Parathyroid adenoma (tissue), 2 donors: Measurements from ENCODE around the gene TOM1.

ENCODE experiments used
- H2AFZ ChIP-seq: fragments of 300-600 bp; sonication (generic); one replicate; pipeline ENCODE4 v1.7.0; 2017; ENCODE audit warnings: antibody characterized with exemption, mild to moderate bottlenecking
- H3K27ac ChIP-seq: fragments of 300-600 bp; sonication (generic); one replicate; pipeline ENCODE4 v1.7.0; 2017
- H3K27me3 ChIP-seq: fragments of 300-600 bp; sonication (generic); one replicate; pipeline ENCODE4 v1.7.0; 2017; ENCODE audit warnings: low read length; ENCODE audit not compliant: control insufficient read depth, insufficient read depth
- H3K36me3 ChIP-seq: fragments of 300-600 bp; sonication (generic); one replicate; pipeline ENCODE4 v1.7.0; 2017; ENCODE audit warnings: low read length; ENCODE audit not compliant: control insufficient read depth, insufficient read depth
- H3K4me1 ChIP-seq: fragments of 300-600 bp; sonication (generic); one replicate; pipeline ENCODE4 v1.7.0; 2017; ENCODE audit warnings: control low read depth
- H3K4me2 ChIP-seq: fragments of 300-600 bp; sonication (generic); one replicate; pipeline ENCODE4 v1.7.0; 2017; ENCODE audit warnings: low read length
- H3K4me3 ChIP-seq: fragments of 300-600 bp; sonication (generic); one replicate; pipeline ENCODE4 v1.7.0; 2017; ENCODE audit warnings: low read depth, low read length
- H3K79me2 ChIP-seq: fragments of 300-600 bp; sonication (generic); one replicate; pipeline ENCODE4 v1.7.0; 2017; ENCODE audit warnings: control low read depth
- H3K9ac ChIP-seq: fragments of 300-600 bp; sonication (generic); one replicate; pipeline ENCODE4 v1.7.0; 2017; ENCODE audit warnings: mild to moderate bottlenecking
- H3K9me3 ChIP-seq: fragments of 300-600 bp; sonication (generic); one replicate; pipeline ENCODE4 v1.7.0; 2017; ENCODE audit warnings: low read length; ENCODE audit not compliant: control insufficient read depth
- TF ChIP-seq, protein P1 (sequence below): fragments of 300-600 bp; sonication (generic); IDR thresholded peaks from one replicate; pipeline ENCODE4 v1.7.0; 2017; ENCODE audit warnings: antibody characterized with exemption, mild to moderate bottlenecking
- donor health status: primary hyperparathyroidism.

The TOM1 gene

DNA sequence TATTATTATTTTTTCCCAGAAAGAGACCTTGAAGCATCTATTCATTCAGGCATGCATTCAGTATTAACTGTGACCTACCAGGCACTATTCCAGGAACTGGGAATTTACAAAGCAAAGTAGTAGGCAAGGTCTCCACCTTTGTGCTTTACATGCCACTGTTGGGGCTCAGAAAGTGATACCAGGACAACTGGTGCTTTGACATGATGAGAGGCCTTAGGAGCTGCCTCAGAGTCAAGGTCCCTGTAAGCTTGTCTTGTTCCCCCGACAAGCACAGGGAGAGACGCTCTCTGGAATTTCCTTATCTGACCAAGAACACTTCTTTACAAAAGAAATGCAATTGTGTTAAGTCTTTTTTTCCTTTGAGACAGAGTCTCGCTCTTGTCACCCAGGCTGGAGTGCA, 78.9 kb downstream of the TOM1 start:
- H3K27ac ChIP-seq = no peak overlapping the region
- H3K36me3 ChIP-seq = no peaks in the 10 kb centered on the region
- H3K4me1 ChIP-seq = peaks cover 3% of the 10 kb centered on the region
- TF ChIP-seq, protein P1, sequence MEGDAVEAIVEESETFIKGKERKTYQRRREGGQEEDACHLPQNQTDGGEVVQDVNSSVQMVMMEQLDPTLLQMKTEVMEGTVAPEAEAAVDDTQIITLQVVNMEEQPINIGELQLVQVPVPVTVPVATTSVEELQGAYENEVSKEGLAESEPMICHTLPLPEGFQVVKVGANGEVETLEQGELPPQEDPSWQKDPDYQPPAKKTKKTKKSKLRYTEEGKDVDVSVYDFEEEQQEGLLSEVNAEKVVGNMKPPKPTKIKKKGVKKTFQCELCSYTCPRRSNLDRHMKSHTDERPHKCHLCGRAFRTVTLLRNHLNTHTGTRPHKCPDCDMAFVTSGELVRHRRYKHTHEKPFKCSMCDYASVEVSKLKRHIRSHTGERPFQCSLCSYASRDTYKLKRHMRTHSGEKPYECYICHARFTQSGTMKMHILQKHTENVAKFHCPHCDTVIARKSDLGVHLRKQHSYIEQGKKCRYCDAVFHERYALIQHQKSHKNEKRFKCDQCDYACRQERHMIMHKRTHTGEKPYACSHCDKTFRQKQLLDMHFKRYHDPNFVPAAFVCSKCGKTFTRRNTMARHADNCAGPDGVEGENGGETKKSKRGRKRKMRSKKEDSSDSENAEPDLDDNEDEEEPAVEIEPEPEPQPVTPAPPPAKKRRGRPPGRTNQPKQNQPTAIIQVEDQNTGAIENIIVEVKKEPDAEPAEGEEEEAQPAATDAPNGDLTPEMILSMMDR = no peak
- no peak overlapping the region for H3K4me2 ChIP-seq
- no peaks in the 10 kb centered on the region for H3K9me3 ChIP-seq
- no peaks in the 10 kb centered on the region for H3K27me3 ChIP-seq
- no peak overlapping the region for H2AFZ ChIP-seq
- H3K79me2 ChIP-seq = no peaks in the 10 kb centered on the region
- no peak overlapping the region for H3K4me3 ChIP-seq
- H3K9ac ChIP-seq = no peak overlapping the region

DNA sequence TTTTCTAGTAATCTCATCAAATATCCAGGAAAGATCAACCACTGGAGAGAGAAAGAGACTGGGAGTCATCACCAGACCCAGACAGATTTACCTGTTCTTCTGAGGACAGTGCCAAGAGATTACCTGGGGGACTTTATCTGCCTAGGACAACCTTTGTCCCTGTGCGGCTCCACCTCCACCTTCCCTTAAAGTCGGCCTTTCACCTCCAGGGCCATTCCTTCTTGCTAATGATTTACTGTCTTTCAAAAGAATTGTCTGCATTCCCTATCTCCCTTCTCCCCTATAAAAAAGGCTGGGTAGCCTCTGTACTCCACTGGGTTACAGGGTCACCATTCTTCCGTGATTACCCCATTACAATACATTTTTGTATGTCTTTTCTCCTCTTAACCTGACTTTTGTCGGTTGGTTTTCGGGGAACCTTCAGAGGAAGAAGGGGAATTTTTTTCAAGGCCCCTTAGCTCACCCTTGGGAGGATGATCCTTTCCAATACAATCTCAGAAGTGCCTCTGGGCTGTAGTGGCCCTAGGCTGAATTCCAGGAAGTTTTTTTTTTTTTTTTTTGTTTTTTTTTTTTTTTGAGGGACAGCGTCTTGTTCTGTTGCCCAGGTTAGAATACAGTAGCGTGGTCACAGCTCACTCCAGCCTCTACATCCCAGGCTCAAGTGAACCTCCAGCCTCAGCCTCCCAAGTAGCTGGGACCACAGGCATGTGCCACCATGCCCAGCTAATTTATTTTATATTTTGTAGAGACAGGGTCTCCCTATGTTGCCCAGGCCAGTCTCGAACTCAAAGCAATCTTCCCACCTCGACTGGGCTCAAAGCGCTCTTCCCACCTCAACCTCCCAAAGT, 79.7 kb downstream of the TOM1 start:
- Histone ChIP-seq H3K79me2 (no peaks in the 10 kb centered on the region), H3K27ac (no peak overlapping the region), H3K4me1 (peaks cover 3% of the 10 kb centered on the region), H3K9me3 (no peaks in the 10 kb centered on the region), H3K9ac (no peak overlapping the region), H3K36me3 (no peaks in the 10 kb centered on the region), H2AFZ (no peak overlapping the region), H3K4me3 (no peak overlapping the region), H3K27me3 (no peaks in the 10 kb centered on the region), H3K4me2 (no peak overlapping the region)
- TF ChIP-seq, protein P1 = no peak

DNA sequence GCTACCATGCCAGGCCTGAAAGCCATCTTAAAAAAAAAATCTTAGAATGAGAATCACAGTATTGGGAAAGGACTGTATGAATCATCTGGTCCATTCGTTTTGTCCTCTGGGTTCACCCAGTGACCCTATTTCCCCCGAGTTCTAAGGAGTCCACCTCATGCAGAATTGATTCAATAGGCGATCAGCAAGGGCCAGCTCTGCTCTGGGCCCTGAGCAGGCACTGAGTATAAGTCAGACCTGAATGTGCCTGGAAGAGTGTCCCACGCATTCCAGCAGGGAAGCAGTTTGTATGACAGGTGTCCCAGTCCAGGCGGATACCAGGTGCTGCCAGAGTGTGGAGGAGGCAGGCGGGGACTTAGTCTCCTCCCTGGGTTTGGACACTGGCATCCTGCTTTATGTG, 80.3 kb downstream of the TOM1 start:
- no peaks in the 10 kb centered on the region for H3K36me3 ChIP-seq
- H3K4me1 ChIP-seq = peaks cover 3% of the 10 kb centered on the region
- H2AFZ ChIP-seq = no peak overlapping the region
- H3K4me2 ChIP-seq = no peak overlapping the region
- H3K9me3 ChIP-seq = no peaks in the 10 kb centered on the region
- H3K27me3 ChIP-seq = no peaks in the 10 kb centered on the region
- H3K9ac ChIP-seq = no peak overlapping the region
- H3K27ac ChIP-seq = no peak overlapping the region
- H3K4me3 ChIP-seq = no peak overlapping the region
- TF ChIP-seq, protein P1 = no peak
- H3K79me2 ChIP-seq = no peaks in the 10 kb centered on the region

DNA sequence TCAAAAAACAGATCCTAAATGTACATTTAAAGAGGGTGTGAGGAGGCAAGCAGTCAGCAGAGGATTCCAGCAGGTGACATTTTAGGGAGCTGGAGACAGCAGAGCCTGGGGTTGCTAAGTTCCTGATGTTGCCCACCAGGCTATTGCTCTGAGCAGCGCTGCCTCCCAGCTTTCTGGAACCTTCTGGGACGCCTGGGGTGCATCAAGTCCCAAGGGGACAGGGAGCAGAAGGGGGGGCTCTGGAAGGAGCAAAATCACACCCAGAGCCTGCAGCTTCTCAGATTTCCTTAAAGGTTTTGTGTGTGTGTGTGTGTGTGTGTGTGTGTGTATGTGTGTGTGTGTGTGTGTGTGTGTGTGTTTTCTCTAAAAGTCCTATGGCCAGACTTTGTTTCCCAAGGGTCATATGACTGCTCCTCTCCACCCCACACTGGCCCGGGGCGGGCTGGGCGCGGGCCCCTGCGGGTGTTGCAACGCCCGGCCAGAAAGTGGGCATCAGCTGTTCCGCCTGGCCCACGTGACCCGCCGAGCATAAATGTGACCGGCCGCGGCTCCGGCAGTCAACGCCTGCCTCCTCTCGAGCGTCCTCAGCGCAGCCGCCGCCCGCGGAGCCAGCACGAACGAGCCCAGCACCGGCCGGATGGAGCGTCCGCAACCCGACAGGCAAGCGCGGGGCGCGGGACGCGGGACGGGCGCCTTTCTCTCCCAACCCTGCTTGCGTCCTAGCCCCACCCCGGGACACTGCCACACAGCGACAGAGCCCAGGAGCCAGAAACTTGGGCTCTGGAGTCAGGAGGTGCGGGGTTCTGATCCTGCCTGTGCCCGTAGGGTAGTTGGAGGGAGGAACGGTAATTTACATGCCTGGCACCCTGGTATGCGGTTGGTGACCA, 81.1 kb downstream of the TOM1 start, which contains the start of gene HMOX1:
Gene HMOX1 (plus strand): TSS at position 560 of the 887 bp plus-strand sequence. CDS start 78 bp downstream, at position 638.
- Histone ChIP-seq H3K36me3 (no peaks in the 10 kb centered on the region), H3K79me2 (no peaks in the 10 kb centered on the region), H3K4me1 (peaks cover 3% of the 10 kb centered on the region), H3K9me3 (no peaks in the 10 kb centered on the region), H3K9ac (no peak within 1 kb of the TSS), H3K4me3 (peak within 1 kb of the TSS; percentile 52), H3K27ac (peak within 1 kb of the TSS; percentile 56), H3K4me2 (peak within 1 kb of the TSS; percentile 73), H3K27me3 (no peaks in the 10 kb centered on the region), H2AFZ (peak within 1 kb of the TSS; percentile 93)
- TF ChIP-seq, protein P1 = no peak
